Gastrocnemius medialis (tissue), 4 donors: ENCODE results near the gene ZNF423.

Source experiments
- POLR2A ChIP-seq, 2 donors: fragments of 450-650 bp; IDR thresholded peaks; one replicate each; pipeline ENCODE4 v1.6.1; 2017; ENCODE audit warnings: antibody characterized with exemption in 2 of 2, mild to moderate bottlenecking in 2 of 2, moderate library complexity in 2 of 2
- TF ChIP-seq, protein P1 (sequence below), 5 experiments: fragments of 450-650 bp in 3 of 5; fragments of 200-600 bp in 2 of 5; sonication (generic) in 2 of 5; IDR thresholded peaks in 4 of 5; conservative IDR thresholded peaks in 1 of 5; 1 replicate in 4 of 5; 2 replicates in 1 of 5; pipeline ENCODE4 v1.5.1; 2016 to 2019; ENCODE audit warnings: antibody characterized with exemption in 5 of 5, mild to moderate bottlenecking in 3 of 5, moderate library complexity in 3 of 5

DNA sequence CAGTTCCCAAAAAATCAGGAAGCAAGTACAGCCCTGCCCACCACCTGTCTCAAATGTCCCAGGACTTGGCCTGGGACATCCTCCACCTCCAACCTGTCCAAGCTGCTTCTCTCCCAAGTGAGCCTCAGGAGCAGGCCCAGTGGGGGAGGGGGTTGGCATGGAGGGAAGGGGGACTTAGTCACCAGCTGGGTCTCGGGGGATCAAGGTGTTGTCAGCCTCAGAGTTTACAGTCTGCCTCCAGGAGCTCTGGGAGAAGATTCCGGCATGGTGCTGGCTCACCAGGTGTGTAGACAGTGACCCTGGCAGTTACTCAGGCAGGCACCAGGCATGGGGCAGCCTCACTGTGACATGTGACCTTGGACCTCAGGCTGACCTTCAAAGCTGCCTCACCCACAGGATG, 19.7 kb downstream of the ZNF423 start:
- no peak for TF ChIP-seq POLR2A (IDR thresholded peaks at IDR 0.05)
- TF ChIP-seq, protein P1, sequence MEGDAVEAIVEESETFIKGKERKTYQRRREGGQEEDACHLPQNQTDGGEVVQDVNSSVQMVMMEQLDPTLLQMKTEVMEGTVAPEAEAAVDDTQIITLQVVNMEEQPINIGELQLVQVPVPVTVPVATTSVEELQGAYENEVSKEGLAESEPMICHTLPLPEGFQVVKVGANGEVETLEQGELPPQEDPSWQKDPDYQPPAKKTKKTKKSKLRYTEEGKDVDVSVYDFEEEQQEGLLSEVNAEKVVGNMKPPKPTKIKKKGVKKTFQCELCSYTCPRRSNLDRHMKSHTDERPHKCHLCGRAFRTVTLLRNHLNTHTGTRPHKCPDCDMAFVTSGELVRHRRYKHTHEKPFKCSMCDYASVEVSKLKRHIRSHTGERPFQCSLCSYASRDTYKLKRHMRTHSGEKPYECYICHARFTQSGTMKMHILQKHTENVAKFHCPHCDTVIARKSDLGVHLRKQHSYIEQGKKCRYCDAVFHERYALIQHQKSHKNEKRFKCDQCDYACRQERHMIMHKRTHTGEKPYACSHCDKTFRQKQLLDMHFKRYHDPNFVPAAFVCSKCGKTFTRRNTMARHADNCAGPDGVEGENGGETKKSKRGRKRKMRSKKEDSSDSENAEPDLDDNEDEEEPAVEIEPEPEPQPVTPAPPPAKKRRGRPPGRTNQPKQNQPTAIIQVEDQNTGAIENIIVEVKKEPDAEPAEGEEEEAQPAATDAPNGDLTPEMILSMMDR (IDR thresholded peaks at IDR 0.05 in 4 of 5, conservative IDR thresholded peaks at IDR 0.05 in 1 of 5), result no peak
